Measurements from ENCODE around the gene OSBP. TPM values are rescaled to one million over a fixed set of nuclear protein-coding genes. Genes with fewer than 3 reads are reported as not detected.

Gene OSBP
- total RNA-seq, 2 experiments from 2014 or later, result 39.4 to 39.6 TPM

Other genes with a start within 250 kb of the OSBP start
- not detected for gene OR5A2, start 189.4 kb downstream of the OSBP start, total RNA-seq
- gene OR5A1, start 179.3 kb downstream of the OSBP start, total RNA-seq, result not detected
- not detected for gene OR4D6, start 158.8 kb downstream of the OSBP start, total RNA-seq
- not detected for gene OR4D10, start 142.5 kb downstream of the OSBP start, total RNA-seq
- gene OR4D11, start 112.2 kb downstream of the OSBP start, total RNA-seq, result not detected
- gene OR4D9, start 104.2 kb downstream of the OSBP start, total RNA-seq, result not detected
- gene PATL1, start 53.3 kb upstream of the OSBP start, total RNA-seq, result 10 to 100 TPM; 60.8 to 66.9 TPM
- not detected for gene OR10V1, start 98.1 kb upstream of the OSBP start, total RNA-seq
- 1 to 10 TPM; 7.3 to 8.0 TPM for gene STX3, start 139.6 kb upstream of the OSBP start, total RNA-seq
- 100 to 1,000 TPM; 104 to 105 TPM for gene MRPL16, start 195.0 kb upstream of the OSBP start, total RNA-seq
- not detected for gene CBLIF, start 229.7 kb upstream of the OSBP start, total RNA-seq

All from activated naive CD8-positive, alpha-beta T cell treated with anti-CD3 and anti-CD28 coated beads for 36 hours (primary cell).